GM19372 (cell line): ENCODE measurements around the gene PIGO.
A peak's percentile ranks its signal among the peaks of the same experiment; 100 is the strongest.

Source experiments
- ATAC-seq: cut with Tn5 transposase; IDR thresholded peaks from one replicate; pipeline ENCODE4 v1.9.1; 2021; ENCODE audit warnings: mild to moderate bottlenecking, low read depth, moderate library complexity; ENCODE audit not compliant: unreplicated experiment

Gene PIGO

GRCh38 chr9:35096035-35096849 is at the start of gene PIGO:
Gene PIGO, minus strand, starts transcription at chr9:35096591. Its CDS starts 1,026 bp downstream, at chr9:35095565.
- ATAC-seq, result peak; percentile 95

- ATAC-seq, result no peak
Observed at GRCh38 chr9:35142037-35142436, 45.6 kb upstream of the PIGO start.

GRCh38 chr9:35140093-35140492 is 43.7 kb upstream of the PIGO start:
- no peak for ATAC-seq

GRCh38 chr9:35136866-35137265 is 40.5 kb upstream of the PIGO start:
- ATAC-seq, result no peak

GRCh38 chr9:35135988-35136387 is 39.6 kb upstream of the PIGO start:
- no peak for ATAC-seq

- no peak for ATAC-seq
Observed at GRCh38 chr9:35134920-35135319, 38.5 kb upstream of the PIGO start.

GRCh38 chr9:35116898-35117551 is 20.6 kb upstream of the PIGO start:
- ATAC-seq, result peak; percentile 37

- ATAC-seq, result no peak
Observed at GRCh38 chr9:35116539-35116897, 20.1 kb upstream of the PIGO start.

GRCh38 chr9:35115680-35116538 is 19.5 kb upstream of the PIGO start, which contains the start of gene ATOSB:
Gene ATOSB, minus strand, starts transcription at chr9:35115862. Its CDS starts 7,588 bp downstream, at chr9:35108274.
- ATAC-seq, result peak; percentile 57

GRCh38 chr9:35114840-35115628 is 18.6 kb upstream of the PIGO start:
- ATAC-seq, result no peak

- no peak for ATAC-seq
Observed at GRCh38 chr9:35114113-35114839, 17.9 kb upstream of the PIGO start.

- no peak for ATAC-seq
Observed at GRCh38 chr9:35112257-35113020, 16.0 kb upstream of the PIGO start.

GRCh38 chr9:35111001-35111933 is 14.9 kb upstream of the PIGO start:
- peak; percentile 73 for ATAC-seq

GRCh38 chr9:35110327-35110761 is 14.0 kb upstream of the PIGO start:
- no peak for ATAC-seq

GRCh38 chr9:35108946-35109575 is 12.7 kb upstream of the PIGO start:
- ATAC-seq, result no peak

- no peak for ATAC-seq
Observed at GRCh38 chr9:35108461-35108860, 12.1 kb upstream of the PIGO start.
